NCI-H2081 (cell line): Measurements from ENCODE around the gene NIN.

ENCODE experiments used
- DNase-seq, 2 experiments: peaks; one replicate each; lab custom pipeline; 2025; lab: John Stamatoyannopoulos, UW

NIN gene

DNA sequence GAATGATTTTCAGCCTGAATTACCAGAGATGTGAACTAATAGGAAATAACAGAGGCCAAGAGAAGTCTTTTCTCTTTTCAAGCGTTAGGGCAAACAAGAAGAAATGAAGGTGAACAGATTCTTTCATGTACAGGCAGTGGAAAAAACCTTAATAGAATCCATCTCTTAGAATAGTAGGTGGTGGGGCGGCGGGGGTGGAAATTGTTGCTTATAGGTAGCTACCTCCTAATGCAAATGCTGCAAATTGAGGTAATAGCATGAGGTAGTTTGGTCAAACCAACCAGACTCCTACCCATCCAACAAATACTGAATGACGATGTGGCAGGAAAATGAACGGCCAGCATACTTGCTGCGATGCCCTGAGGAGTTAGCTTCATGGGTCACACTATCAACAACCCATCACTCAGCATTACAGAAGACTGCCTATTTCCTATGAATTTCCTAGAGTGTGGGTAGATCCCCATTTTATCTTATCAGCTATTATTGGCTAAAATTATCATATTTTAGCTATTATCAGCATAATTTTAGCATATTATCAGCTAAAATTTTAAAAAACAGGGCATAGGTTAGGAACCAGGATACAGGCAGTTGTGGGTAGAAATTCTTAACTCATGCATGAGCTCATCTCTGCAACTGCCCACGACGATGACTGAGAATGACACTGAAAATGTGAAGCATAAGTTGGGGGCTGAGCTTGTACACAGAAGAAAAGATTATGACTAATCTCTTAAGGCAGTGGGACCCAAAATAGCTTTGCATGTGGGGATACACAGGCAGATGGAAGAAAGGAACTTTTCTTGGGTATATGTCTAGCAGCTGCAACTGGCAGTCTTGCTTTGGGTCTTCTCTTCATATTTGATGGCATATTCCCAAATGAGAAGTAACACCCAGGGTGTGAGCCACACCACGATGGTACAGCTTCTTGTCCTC is 68.7 kb downstream of the NIN start:
- DNase-seq, result no peak

DNA sequence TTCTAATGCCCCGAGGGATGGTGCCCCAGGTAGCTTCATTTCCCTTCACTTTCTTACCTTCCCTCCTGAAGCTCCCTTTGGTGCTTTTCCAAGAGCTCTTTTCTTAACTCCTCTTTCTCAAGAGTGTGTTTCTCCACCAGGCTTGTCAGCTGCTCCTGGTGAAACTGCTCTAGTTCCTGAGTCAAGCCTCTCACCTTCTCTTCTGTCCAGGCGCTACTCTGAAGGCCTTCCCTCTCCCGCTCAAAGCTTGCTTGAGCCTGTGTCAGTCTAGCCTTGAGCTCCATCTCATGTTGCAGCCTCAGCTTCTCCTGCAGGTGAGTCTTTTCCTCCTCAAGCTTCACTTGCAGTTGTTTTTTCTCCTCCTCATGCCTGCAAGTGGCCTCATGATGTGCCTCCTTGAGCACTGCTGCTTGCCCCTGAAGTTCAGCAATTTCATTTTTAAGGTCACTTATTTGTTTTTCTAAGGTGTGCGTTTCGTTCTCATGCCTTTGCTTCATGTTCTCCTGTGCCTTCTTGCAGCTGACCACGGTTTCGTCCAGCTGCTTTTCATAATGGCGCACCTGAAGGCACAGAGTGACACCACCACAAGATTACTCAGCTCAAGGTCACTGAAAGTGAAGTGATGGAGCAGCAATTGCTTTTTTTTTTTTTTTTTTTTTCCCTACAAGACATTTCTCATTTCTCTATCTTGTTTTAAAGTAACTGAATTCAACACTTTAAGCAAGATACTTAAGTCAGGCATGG is 71.0 kb downstream of the NIN start:
- no peak for DNase-seq

DNA sequence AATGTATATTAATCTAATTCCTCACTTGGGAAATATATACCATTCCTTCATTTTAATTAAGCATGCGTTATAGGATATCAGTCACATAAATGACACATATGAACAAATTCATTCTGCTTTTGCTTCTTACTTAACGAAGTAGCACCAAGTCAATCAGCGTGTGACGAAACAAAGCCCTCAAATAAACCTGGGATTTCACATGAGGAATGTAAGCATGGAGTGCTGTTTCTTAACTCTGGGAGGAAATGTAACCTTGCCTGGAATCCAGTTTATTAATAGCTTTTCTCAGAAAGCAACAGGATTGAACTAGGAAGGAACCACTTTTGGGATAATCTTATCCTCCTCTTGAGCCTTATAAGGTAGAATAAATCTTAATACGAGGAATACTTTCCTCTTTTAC is 72.0 kb downstream of the NIN start:
- no peak for DNase-seq

DNA sequence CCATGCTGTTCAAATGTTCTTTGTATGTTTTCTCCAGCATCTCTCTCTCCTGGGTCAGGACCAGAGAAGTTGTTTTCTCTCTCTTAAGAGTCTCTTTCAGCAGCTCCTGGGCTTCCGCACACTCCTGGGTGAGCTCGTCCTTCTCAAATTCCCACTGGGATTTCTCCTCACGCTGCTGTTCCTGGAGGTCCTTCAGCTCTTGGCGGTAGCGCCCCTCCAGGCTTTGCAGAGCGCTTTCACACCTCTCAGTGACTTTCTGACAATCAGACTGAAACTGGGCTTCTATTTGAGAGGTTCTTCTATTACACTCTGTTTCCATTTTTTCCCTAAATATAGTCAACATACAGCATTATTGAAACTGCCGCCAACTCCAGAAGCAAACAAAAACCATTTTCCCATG is 72.7 kb downstream of the NIN start:
- DNase-seq, result no peak

DNA sequence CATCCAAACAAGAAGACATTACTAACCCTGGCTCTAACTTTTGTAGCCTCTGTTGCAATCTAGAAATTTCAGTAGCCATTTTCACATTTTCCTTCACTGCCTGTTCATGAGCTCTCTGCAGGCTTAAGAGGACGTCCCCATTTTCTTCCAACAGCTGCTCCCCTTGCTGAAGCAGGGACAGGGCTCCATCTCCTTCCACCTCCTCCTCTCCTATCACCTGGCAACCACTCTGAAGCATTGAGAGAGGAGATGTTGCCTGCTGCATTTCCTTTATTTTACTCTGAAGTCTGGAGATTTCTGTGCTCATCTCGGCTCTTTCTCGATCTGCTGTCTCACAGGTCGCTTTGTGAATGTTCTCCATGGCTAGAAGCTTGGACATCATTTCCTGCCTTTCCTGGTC is 73.3 kb downstream of the NIN start:
- no peak for DNase-seq

DNA sequence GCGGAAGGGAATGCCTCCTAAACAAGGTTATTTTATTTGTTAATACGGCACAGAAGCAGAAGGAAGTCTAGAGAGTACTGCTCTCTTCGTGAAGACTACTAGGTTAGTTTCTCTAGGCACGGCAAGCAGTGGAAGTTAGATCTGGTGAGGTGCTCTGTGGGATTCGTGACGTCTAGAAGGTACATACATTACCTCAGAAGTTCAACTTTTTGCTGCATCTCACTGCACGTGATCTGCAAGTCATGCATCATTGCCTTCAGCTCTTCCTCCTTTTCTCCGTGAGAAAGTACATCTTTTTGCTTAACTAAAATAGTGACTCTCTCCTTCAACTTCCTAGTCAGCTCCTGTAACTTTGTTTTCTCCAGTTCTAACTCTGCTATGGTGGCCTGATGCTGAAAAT is 74.7 kb downstream of the NIN start:
- DNase-seq, result no peak

DNA sequence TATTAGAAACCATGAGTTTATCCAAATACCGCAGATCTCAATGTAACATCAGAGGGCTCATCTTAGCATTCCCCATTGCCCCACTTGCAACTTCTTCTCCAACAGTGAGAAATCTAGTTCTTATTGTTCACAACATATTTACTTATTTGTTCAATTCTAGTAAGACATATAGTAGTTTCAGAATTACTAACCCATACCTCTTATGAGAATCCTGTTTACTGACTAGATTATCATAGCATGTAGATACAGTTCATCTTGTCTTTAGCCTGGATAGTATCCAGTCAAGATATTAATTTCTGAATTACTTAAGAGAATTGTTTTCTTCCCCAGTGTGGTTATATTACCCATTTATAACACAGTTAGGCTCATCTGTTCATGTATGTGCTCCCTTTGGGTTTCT is 80.6 kb downstream of the NIN start:
- DNase-seq, result no peak

DNA sequence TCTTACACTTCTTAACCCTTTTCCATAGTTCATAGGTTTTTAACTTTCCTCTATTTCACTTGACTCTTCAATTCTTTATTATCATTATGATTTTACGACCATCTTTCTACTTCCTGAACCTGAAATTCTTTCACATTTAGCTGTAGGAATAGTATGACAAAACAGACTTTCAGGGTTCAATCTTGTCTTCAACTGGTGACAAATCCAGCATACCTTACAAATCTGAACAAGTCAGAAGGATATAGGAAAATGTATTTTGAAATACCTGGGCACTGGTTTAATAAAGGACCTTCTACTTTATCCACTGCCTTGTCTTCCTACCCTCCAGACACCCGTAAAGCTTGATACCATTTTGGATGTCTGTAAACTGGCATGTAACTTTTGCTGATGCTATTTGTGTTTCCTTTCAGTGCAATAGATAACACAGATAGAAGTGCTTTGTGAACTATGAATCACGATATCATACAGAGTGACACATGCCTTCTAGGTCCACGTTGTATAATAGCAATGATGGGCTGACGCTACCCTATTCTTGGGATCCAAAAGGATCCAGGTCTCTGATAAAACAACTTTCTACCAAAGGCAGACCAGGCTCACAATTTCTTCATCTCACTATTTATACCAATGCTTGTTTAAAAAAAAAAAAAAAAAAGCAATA is 85.4 kb downstream of the NIN start:
- DNase-seq, result no peak

DNA sequence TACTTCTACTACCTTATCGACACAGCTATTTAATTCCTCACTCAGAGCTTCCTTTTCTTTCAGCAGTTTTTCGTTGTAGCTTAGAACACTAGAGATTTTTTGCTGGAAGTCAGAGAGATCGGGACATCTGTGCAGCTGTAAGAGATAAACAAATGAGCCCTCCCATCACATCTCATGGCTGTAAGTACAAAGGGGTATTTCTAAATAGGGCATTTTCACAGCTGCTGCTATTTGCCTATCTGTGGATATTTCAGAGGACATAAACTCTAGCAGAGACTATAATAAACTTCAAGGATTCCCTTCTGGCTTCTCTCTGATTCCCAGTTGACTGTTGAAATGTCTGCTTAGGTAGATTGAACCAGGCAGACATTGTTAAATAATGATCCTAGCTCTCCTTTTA is 86.7 kb downstream of the NIN start:
- DNase-seq, result no peak

DNA sequence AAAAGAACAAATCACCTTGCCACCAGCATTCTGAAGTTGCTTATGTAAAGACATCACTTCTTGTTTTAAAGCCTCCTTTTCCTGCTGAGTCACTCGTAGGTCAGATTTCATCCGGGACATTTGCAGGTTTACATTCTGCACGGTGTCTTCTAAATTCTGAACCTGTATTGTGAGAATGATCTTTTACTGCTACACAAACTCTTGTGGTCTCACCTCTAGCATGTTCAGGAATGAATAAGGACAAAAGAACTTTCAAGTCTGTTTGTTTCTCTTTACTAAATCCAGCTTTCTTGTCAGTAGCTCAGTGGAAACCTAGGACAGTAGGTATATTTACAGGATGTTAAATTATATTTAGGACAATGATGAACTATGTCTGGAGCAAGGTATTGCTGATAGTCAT is 89.4 kb downstream of the NIN start:
- DNase-seq, result no peak

DNA sequence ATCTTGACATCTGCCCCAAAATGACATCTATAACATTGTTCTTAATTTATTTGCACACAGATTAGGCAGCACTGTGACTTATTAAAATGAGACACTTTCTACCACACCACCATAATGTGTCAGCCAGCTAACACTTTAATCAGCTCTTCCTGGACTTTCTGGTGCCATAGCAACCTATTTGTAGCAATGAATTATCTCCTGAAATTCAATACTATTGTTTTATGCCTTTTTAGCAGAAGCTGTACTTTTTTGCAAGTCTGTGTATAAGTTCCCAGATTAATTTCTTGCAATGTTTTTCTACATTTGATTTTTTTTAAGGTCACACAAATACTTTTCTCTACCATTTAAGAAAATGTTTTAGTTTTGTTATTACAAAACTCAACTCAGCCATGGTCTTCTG is 90.1 kb downstream of the NIN start:
- DNase-seq, result peak in 1 of 2 experiments; percentile 13

DNA sequence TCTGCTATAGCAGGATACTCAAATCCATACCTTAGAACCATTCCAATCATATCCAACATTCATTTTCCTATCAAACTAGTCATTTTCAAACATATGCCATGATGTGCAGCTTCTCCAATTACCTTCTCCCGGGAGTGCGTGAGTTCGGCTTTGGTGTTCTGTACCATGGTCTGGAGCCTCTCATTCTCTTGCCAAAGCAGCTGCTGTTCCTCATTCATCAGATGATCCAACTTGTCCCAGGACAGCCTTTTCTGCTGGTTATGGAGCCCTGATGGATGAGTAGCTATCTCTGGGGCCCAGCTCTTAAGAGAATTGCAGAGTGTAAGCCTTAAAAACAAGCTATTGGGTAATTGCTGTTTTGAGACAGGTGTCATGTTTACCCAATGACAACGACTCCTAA is 91.8 kb downstream of the NIN start:
- no peak for DNase-seq

DNA sequence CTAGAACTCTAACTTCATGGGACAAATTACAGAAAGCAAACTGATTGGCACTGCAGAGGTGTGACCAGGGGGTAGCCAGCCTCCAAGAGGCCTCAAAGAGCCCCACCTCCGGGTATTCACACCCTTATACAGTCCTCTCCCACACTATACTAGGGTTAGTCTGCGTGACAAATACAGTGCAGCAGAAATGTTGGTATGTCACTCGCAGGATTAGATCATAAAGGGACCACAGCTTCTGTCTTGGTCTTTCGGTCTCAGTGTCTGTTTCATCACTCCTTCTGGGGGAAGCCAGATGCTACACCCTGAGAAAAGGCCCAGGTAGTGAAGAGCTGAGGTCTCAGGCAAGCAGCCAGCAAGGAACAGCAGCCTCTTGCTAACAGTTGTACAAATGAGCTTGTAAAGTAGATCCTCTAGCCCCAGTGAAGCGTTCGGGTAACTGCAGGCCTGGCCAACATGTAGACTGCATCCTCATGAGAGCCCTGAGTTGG is 94.0 kb downstream of the NIN start:
- no peak for DNase-seq

DNA sequence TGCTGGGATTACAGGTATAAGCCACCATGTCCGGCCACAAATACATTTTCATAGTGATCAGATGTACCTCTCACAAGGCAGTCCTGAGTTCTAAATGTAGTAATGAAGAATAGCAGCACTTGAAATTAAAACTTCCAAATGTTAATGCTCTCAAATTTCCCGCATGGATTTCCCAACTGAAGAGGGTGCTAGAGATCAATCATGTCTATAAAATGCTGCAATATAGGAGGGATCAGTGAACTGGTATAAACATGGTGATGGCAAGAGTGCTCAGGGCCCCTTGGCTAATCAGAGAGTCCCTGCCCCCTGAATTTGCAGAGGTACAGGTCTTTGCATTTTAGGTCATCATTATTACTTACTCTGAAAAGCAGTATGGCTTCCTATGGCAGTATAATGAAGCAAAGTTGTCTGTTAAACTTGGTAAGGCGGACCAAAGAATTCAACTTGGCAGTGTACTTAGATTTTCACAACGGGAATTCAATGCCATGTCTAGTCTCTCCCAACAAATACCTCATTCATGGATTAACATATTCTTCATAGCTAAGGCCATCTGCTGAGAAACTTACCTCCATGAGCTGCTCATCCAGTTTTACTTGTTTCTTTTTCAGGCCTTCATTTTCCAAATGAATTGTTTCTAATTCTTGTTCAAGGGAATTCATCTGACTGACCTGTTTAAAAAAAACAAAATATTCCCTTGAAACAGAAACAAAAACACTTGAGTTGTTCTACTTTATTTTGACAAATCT is 95.8 kb downstream of the NIN start:
- no peak for DNase-seq

DNA sequence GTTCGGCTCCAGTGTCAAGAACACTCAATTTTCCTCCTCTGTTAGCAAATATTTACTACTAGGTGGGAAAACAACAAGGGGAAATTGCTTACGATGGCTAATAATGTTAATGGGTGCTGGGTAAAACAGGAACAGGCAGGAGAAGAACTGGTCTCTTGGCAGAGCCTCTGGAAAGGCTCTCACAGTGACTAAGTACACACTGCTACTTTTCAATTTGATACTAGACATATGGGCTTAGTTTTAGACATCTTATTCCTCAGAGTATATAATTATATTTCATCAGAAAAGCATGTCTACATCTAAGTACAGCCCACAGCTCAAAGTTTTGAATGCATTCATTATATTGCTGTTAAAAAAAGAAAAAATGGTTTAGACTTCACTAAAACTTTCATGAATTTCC is 97.5 kb downstream of the NIN start:
- no peak for DNase-seq

DNA sequence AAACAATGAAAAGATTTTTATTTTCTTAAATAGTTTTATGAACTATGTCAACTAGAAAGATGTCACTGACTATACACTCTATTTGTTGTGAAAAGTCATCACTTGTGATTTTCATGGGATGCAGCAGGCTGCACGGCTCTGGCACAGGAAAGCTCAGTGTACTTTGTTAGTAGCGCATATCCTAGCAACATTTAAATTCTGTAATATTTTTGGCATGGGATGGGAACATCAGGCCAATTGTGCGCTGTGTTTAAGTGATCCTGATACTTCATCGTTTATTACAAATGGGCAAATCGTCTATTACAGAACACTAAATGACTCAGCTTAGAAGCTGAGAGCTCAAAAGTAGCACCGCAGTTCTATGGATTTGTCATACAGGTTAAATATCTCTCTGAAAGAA is 102.1 kb downstream of the NIN start:
- DNase-seq, result no peak

DNA sequence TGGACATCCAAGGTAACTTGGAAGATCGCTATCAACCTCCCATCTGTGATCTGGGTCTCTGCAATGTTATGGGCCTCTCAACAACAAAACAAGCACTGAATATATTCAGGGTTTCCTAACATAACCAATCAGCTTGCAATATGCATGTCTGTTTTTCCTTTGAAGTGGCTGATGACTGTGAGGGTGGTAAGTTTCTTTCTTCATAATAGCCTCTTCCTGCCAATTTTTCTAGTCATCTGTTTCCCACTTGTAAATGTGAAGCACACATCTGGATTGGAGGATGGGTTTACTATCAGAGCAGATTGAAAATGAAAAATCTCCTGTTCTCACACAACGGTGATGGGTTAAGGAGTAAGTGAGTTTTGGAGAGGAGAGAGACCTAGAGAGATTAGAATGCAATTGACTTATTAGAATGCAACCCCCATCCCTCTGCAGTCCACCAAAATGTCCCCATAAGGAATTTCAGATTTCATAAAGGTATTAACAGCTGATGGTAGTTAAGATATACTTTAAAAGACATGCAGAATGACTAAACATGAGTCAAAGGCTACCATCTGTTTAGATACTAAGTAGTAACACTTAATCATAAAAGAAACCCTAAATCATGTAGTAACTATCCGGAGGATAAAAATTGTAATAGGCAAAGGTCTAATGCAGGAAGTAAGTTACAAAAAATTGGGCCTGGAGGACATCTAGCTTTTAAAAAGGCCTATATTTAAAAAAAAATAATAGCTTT is 104.4 kb downstream of the NIN start:
- no peak for DNase-seq

DNA sequence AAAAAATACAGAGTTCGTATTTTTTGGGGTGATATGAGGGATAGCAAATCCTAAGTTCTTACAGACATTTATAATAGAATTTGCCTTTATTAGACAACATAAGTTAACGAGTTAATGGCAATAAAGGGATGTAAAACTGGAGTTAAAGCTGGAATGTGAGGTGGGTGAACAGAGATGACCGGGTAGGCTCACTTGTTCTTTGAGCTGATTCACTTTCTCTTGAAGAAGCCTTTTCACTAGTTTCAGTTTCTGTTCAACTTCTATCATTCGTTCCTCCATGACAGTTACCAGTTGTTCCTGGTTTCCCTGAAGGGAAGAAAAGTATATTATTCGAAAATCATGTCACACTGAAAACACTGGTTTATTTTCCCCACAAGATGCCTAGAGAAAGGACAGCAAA is 105.2 kb downstream of the NIN start:
- DNase-seq, result no peak

DNA sequence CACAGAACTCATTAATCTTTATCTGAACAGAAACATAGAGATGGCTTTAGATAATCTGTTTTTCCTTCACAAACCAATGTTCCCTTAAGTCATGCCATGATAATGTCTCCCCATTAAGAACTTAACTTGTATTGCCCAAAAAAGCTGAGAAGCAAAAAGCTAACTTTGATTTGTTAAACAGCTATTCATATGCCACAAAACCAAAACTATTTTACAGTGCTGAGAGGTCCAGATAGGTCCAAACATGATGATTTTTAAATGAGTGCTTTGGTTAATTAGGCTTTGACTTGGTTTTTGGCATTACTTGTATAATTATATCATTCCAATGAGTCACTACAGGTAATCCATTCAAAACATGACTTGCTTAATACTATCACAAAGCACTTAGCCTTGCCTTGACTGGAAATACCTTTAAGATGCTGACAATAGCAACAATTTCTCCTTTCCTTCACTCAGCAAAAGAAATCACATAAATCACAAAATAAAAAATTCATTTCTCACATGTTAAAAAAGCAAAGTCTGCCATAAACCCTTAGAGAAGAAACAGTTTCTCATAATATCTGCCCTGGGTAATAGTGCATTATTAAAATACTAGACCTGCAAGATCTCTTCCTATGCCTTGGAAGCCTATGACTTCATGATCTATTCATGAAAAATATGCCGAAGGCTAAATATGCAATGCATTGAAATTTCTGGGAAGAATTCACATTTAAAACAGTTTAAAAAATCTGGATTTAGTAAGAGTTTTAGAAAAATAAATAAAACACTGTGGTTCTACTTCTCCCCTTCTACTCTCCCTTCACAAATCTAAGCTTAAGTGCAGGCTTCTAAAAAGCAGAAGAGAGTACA is 110.8 kb downstream of the NIN start:
- DNase-seq, result no peak

DNA sequence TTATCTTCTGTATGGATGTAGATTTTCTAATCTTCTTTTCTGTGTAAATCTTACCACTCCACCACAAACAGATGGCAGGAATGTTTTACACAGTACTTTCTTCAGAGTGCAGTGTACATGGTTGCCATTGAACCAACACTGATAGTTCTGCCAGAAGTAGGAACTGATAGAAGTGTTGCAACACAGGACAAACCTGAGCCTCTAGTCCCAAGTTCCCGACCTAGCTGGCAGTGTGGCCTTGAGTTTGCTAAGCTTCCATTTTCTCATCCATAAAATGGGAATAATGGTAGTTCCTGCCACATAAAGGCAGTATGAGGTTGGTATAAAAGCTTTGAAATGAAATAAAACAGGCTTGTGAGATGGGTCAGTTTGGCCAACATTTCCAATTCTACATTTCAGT is 112.0 kb downstream of the NIN start:
- no peak for DNase-seq
